ENCODE measurements around the gene SETD4. TPM values are rescaled to one million over a fixed set of nuclear protein-coding genes. Genes with fewer than 3 reads are reported as not detected.

Gene SETD4
- total and polyA plus RNA-seq, 2 of the 8 experiments (the other 6 are each of a cell fraction or from before 2014, with no cell fraction given): 20.1 to 46.6 TPM

DNA sequence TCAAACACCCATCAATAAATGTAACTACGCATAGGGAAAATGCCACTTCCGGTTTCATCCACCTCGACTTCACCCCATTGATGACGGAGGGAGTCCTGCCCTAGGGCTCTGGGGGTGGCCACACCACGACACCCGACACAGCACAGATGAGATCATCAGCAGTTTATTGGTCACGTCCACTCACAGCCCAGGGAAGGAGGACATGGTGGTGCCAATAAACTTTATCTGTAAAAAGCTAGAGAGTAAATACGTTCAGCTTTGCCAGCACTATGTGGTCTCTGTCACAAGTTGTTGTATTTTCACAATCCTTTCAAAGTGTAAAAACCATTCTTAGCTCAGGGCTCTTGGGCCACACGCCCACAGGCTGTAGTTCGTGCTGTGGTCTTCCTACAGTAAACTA, 16.3 kb downstream of the SETD4 start:
- H3K9ac ChIP-seq (replicated peaks in 1 of 4; ENCODE audit: extremely low read depth in 1 of 4, low read depth in 3 of 4, low read length in 3 of 4): no peak overlapping the region
- no peak overlapping the region for H2BK5ac ChIP-seq (ENCODE audit: low read depth, low read length)
- H3K23me2 ChIP-seq (ENCODE audit: low read depth, low read length): no peaks in the 10 kb centered on the region
- H2AK5ac ChIP-seq (ENCODE audit: low read depth, low read length): no peak overlapping the region
- no peak overlapping the region for H2BK120ac ChIP-seq (replicated peaks; ENCODE audit: low read depth, low read length)
- H3K36me3 ChIP-seq (ENCODE audit: control insufficient read depth in 2 of 4, insufficient read depth in 4 of 4, low read length in 3 of 4): peaks cover 22 to 78% (median 64%) of the 10 kb centered on the region in 4 experiments
- no peak overlapping the region for H4K5ac ChIP-seq (ENCODE audit: insufficient read length, low read depth, low read length)
- H3K23ac ChIP-seq (ENCODE audit: insufficient read length): no peak overlapping the region
- FAIRE-seq: no peak
- no peak for TF ChIP-seq NANOG (IDR thresholded peaks at IDR 0.05; ENCODE audit: insufficient read depth, low read depth, low read length, poor library complexity, severe bottlenecking)
- TF ChIP-seq BCL11A (IDR thresholded peaks at IDR 0.05; ENCODE audit: low read depth in 2 of 2, low read length in 2 of 2): no peak
- no peak for TF ChIP-seq KDM4A (IDR thresholded peaks at IDR 0.05; ENCODE audit: low read depth, low read length, severe bottlenecking)
- TF ChIP-seq ATF2 (IDR thresholded peaks at IDR 0.05; ENCODE audit: low read length): no peak
- ChIA-PET POLR2A (ENCODE audit: partially characterized antibody) (interaction anchor here (0.9 to 1.4 kb wide), 3 partner anchors 8 to 16 kb away, joined by 3 to 5 read pairs (median 3); partner anchors contain the start of gene SETD4), CTCF (ENCODE audit: partially characterized antibody) (interaction anchor here (0.9 to 2.2 kb wide), 5 partner anchors 9 to 69 kb away, joined by 3 to 11 read pairs (median 4); no protein-coding TSS in a partner anchor)
- H3K79me2 ChIP-seq (ENCODE audit: control insufficient read depth in 1 of 2, insufficient read depth in 2 of 2, low read length in 2 of 2): peaks cover 0 to 3% of the 10 kb centered on the region in 2 experiments; a peak in 1 of 4 replicates
- H3K27ac ChIP-seq (ENCODE audit: low read depth, low read length): no peak overlapping the region
- H3K9me3 ChIP-seq (ENCODE audit: insufficient read depth in 2 of 2, low read depth in 1 of 2, low read length in 1 of 2): no peaks in the 10 kb centered on the region
- H4K91ac ChIP-seq (replicated peaks; ENCODE audit: insufficient read length, low read length): no peak overlapping the region
- H3K4me3 ChIP-seq (ENCODE audit: extremely low read depth in 1 of 4, insufficient read depth in 2 of 4, low read depth in 3 of 4, low read length in 4 of 4): no peak overlapping the region
- 94% methylated on average over 10 of the region's 10 CpGs; no CpG with 5 or more reads in 1 of the 2 experiments for WGBS, 2 experiments (ENCODE audit: extremely low coverage in 1 of 2, insufficient coverage in 1 of 2, insufficient read length in 1 of 2, insufficient replicate concordance in 2 of 2, low coverage in 1 of 2, low lambda C conversion rate in 2 of 2, missing lambda C conversion rate in 1 of 2)
- H3K4me1 ChIP-seq (replicated peaks in 1 of 4; ENCODE audit: control insufficient read depth in 3 of 4, insufficient read depth in 4 of 4, low read length in 3 of 4): no peaks in the 10 kb centered on the region
- H4K20me1 ChIP-seq (replicated peaks in 1 of 2; ENCODE audit: control insufficient read depth in 1 of 2, insufficient read depth in 2 of 2, low read length in 2 of 2): peaks cover 0 to 4% of the 10 kb centered on the region in 2 experiments
- H3K27me3 ChIP-seq (replicated peaks in 1 of 4; ENCODE audit: control insufficient read depth in 3 of 4, extremely low read depth in 1 of 4, insufficient read depth in 3 of 4, low read length in 3 of 4): no peaks in the 10 kb centered on the region
- no peak overlapping the region for H4K8ac ChIP-seq (ENCODE audit: extremely low read depth, insufficient read depth, low read length)
- no peak for DNase-seq (ENCODE audit: low read depth in 1 of 2, low spot score in 2 of 2)
- no peak overlapping the region for H3K4me2 ChIP-seq (ENCODE audit: insufficient read depth in 1 of 2, low read depth in 2 of 2, low read length in 2 of 2)
- no peak overlapping the region for H3K4ac ChIP-seq (replicated peaks; ENCODE audit: insufficient read length, low read depth, low read length)
- H2BK20ac ChIP-seq (ENCODE audit: low read length): no peak overlapping the region
- H2BK12ac ChIP-seq (ENCODE audit: low read depth, low read length): no peak overlapping the region
- H3K18ac ChIP-seq (ENCODE audit: extremely low read depth, low read length): no peak overlapping the region
- no peaks in the 10 kb centered on the region for H3K79me1 ChIP-seq (ENCODE audit: low read depth, low read length)
- H2AFZ ChIP-seq (ENCODE audit: low read length): no peak overlapping the region
- H3K14ac ChIP-seq (ENCODE audit: insufficient read length): no peak overlapping the region
- H2BK15ac ChIP-seq (ENCODE audit: low read length): no peak overlapping the region
- no peak overlapping the region for H3K56ac ChIP-seq (replicated peaks; ENCODE audit: insufficient read length, low read depth, low read length)
